CD14-positive monocyte (primary cell): ENCODE measurements around the gene ABCC2. TPM values are rescaled to one million over a fixed set of nuclear protein-coding genes. Genes with fewer than 3 reads are reported as not detected.

Experiments
- DNase-seq, 3 donors: peaks; one replicate each; pipeline ENCODE4 v3.0.0-alpha.2; 2011 to 2022
- H2AFZ ChIP-seq: 2 replicates; pipeline ENCODE4 v1.6.0; 2012; ENCODE audit warnings: mild to moderate bottlenecking, low read depth, low read length, inconsistent platforms; ENCODE audit not compliant: insufficient read depth, poor library complexity, severe bottlenecking
- H3K27ac ChIP-seq, 2 donors: 1 replicate in 1 of 2; 2 replicates in 1 of 2; pipeline ENCODE4 v1.5.1; 2012 to 2013; ENCODE audit warnings: low read length in 2 of 2, control low read depth in 1 of 2, inconsistent platforms in 1 of 2, low read depth in 1 of 2, mild to moderate bottlenecking in 1 of 2
- H3K27me3 ChIP-seq, 2 donors: one replicate each; pipeline versions ENCODE4 v1.6.0 to v1.6.1; 2011 to 2013; ENCODE audit warnings: low read length in 2 of 2; ENCODE audit not compliant: control insufficient read depth in 2 of 2, insufficient read depth in 2 of 2
- H3K36me3 ChIP-seq, 2 donors: replicated peaks in 1 of 2; 1 replicate in 1 of 2; 2 replicates in 1 of 2; pipeline versions ENCODE4 v1.5.1 to v1.6.1; 2012 to 2013; ENCODE audit warnings: low read length in 2 of 2, control low read depth in 1 of 2, inconsistent platforms in 1 of 2, mild to moderate bottlenecking in 1 of 2; ENCODE audit not compliant: insufficient read depth in 2 of 2, control insufficient read depth in 1 of 2
- H3K4me1 ChIP-seq, 2 donors: 1 replicate in 1 of 2; 2 replicates in 1 of 2; pipeline versions ENCODE4 v1.5.1 to v1.6.1; 2012 to 2013; ENCODE audit warnings: low read length in 2 of 2, control low read depth in 1 of 2, inconsistent platforms in 1 of 2, mild to moderate bottlenecking in 1 of 2, moderate library complexity in 1 of 2; ENCODE audit not compliant: insufficient read depth in 2 of 2, control insufficient read depth in 1 of 2
- H3K4me2 ChIP-seq: replicated peaks from 2 replicates; pipeline ENCODE3; 2012; ENCODE audit warnings: low read length, moderate library complexity, mild to moderate bottlenecking; ENCODE audit not compliant: poor library complexity, severe bottlenecking; ENCODE audit errors: extremely low read depth
- H3K4me3 ChIP-seq, 3 experiments: fragments of 200-600 bp in 1 of 3; sonication (generic) in 1 of 3; replicated peaks in 1 of 3; 1 replicate in 2 of 3; 2 replicates in 1 of 3; pipeline ENCODE4 v1.5.1; 2011 to 2013; ENCODE audit warnings: low read length in 3 of 3, mild to moderate bottlenecking in 3 of 3, control low read depth in 2 of 3, low read depth in 2 of 3, inconsistent platforms in 1 of 3, moderate library complexity in 1 of 3
- H3K79me2 ChIP-seq: 2 replicates; pipeline ENCODE4 v1.6.0; 2012; ENCODE audit warnings: mild to moderate bottlenecking, control low read depth, inconsistent platforms, low read length, moderate library complexity; ENCODE audit not compliant: insufficient read depth
- H3K9ac ChIP-seq: 2 replicates; pipeline ENCODE4 v1.6.0; 2017; ENCODE audit warnings: low read length, mild to moderate bottlenecking; ENCODE audit not compliant: insufficient read depth, poor library complexity, severe bottlenecking
- H3K9me3 ChIP-seq, 2 donors: replicated peaks in 1 of 2; 1 replicate in 1 of 2; 2 replicates in 1 of 2; pipeline versions ENCODE4 v1.5.1 to v1.6.1; 2012 to 2013; ENCODE audit warnings: low read length in 2 of 2, control low read depth in 1 of 2; ENCODE audit not compliant: control insufficient read depth in 1 of 2, insufficient read depth in 1 of 2
- H4K20me1 ChIP-seq: 2 replicates; pipeline ENCODE4 v1.6.0; 2012; ENCODE audit warnings: mild to moderate bottlenecking, low read length, control low read depth, moderate library complexity; ENCODE audit not compliant: insufficient read depth
- H3K27ac Mint-ChIP-seq, 7 donors: one replicate each; pipeline ENCODE4 v1.8.0; 2020; ENCODE audit warnings: mild to moderate bottlenecking in 7 of 7, mixed read lengths in 7 of 7, moderate library complexity in 6 of 7, inconsistent platforms in 2 of 7
- H3K27me3 Mint-ChIP-seq, 3 donors: one replicate each; pipeline ENCODE4 v1.8.0; 2021 to 2022; ENCODE audit warnings: low read depth in 3 of 3, mild to moderate bottlenecking in 3 of 3, mixed read lengths in 3 of 3, moderate library complexity in 3 of 3, inconsistent platforms in 1 of 3
- H3K36me3 Mint-ChIP-seq, 2 donors: one replicate each; pipeline ENCODE4 v1.8.0; 2020; ENCODE audit warnings: mixed read lengths in 2 of 2, inconsistent platforms in 1 of 2, mild to moderate bottlenecking in 1 of 2
- H3K4me1 Mint-ChIP-seq: one replicate; pipeline ENCODE4 v1.8.0; 2020; ENCODE audit warnings: mild to moderate bottlenecking, mixed read lengths
- H3K4me3 Mint-ChIP-seq, 2 donors: one replicate each; pipeline ENCODE4 v1.8.0; 2020; ENCODE audit warnings: mild to moderate bottlenecking in 2 of 2, mixed read lengths in 2 of 2, moderate library complexity in 1 of 2
- H3K9me3 Mint-ChIP-seq, 7 donors: one replicate each; pipeline ENCODE4 v1.8.0; 2020 to 2022; ENCODE audit warnings: mixed read lengths in 7 of 7, mild to moderate bottlenecking in 6 of 7, moderate library complexity in 6 of 7, inconsistent platforms in 2 of 7
- CTCF ChIP-seq: fragments of 200-600 bp; IDR thresholded peaks from one replicate; pipeline ENCODE4 v1.8.0; 2022; ENCODE audit warnings: antibody characterized with exemption, mild to moderate bottlenecking
- WGBS: methylation state at CpG from one replicate; pipeline ENCODE4 v1.1.5; 2013; ENCODE audit warnings: missing lambda C conversion rate; ENCODE audit not compliant: insufficient coverage; 5-methylcytosine and 5-hydroxymethylcytosine counted together
- intact Hi-C, 2 donors: fragments of 100-400 bp; cut with micrococcal nuclease; formaldehyde crosslinking; loops; one replicate each; pipeline versions ENCODE4 v1.15.0 to v1.15.1; 2023
- polyA plus RNA-seq, 3 donors: library from polyadenylated mRNA; depleted of rRNA in 1 of 3; unstranded in 2 of 3; stranded (reverse) in 1 of 3; fragments of 300-500 nt in 2 of 3; fragments of >200 nt in 1 of 3; fragmentation: Illumina TruSeq in 2 of 3; gene quantifications; 1 replicate in 2 of 3; 2 replicates in 1 of 3; pipeline ENCODE4 v1.2.3, GENCODE V29; 2012 to 2021

The ABCC2 gene
- polyA plus RNA-seq, 3 donors, result 0.09 to 2.7 (median 0.35) TPM

- peaks cover 0 to 13% (median 7%) of the 10 kb centered on the region in 7 donors for H3K9me3 Mint-ChIP-seq
- no peak for DNase-seq
- no peak for TF ChIP-seq CTCF
- H3K4me1 Mint-ChIP-seq, result peaks cover 2% of the 10 kb centered on the region
- Histone ChIP-seq H3K27ac (no peak overlapping the region), H3K4me3 (no peak overlapping the region), H2AFZ (no peak overlapping the region), H4K20me1 (peaks cover 6% of the 10 kb centered on the region), H3K4me1 (no peaks in the 10 kb centered on the region), H3K9ac (no peak overlapping the region), H3K4me2 (no peak overlapping the region), H3K9me3 (peaks cover 0 to 10% of the 10 kb centered on the region in 2 donors), H3K36me3 (peaks cover 83 to 97% of the 10 kb centered on the region in 2 donors), H3K79me2 (no peaks in the 10 kb centered on the region), H3K27me3 (no peaks in the 10 kb centered on the region)
- H3K27me3 Mint-ChIP-seq, result no peaks in the 10 kb centered on the region
- intact Hi-C loops, result no loop called here
- H3K4me3 Mint-ChIP-seq, result no peak overlapping the region
- no CpG with 5 or more reads among the region's 2 CpGs for WGBS
- H3K27ac Mint-ChIP-seq, result no peak overlapping the region
- peaks cover 77 to 86% of the 10 kb centered on the region in 2 donors for H3K36me3 Mint-ChIP-seq
Measured at GRCh38 chr10:99740260-99740659, 42.2 kb upstream of the ABCC2 start.

GRCh38 chr10:99740933-99741559 lies 41.4 kb upstream of the ABCC2 start:
- peaks cover 0 to 10% of the 10 kb centered on the region in 2 donors for H3K9me3 ChIP-seq
- H3K9ac ChIP-seq, result no peak overlapping the region
- no peak overlapping the region for H3K4me3 ChIP-seq
- H3K27me3 ChIP-seq, result no peaks in the 10 kb centered on the region
- no peak overlapping the region for H3K4me3 Mint-ChIP-seq
- peaks cover 89 to 100% of the 10 kb centered on the region in 2 donors for H3K36me3 ChIP-seq
- H3K27me3 Mint-ChIP-seq, result no peaks in the 10 kb centered on the region
- no peak for DNase-seq
- peaks cover 2% of the 10 kb centered on the region for H3K4me1 Mint-ChIP-seq
- H2AFZ ChIP-seq, result no peak overlapping the region
- H3K36me3 Mint-ChIP-seq, result peaks cover 82 to 92% of the 10 kb centered on the region in 2 donors
- H3K4me1 ChIP-seq, result no peaks in the 10 kb centered on the region
- no peak overlapping the region for H3K27ac Mint-ChIP-seq
- no CpG with 5 or more reads among the region's 3 CpGs for WGBS
- H3K4me2 ChIP-seq, result no peak overlapping the region
- no peaks in the 10 kb centered on the region for H3K79me2 ChIP-seq
- no peak overlapping the region for H3K27ac ChIP-seq
- intact Hi-C loops, result no loop called here
- peaks cover 0 to 13% (median 7%) of the 10 kb centered on the region in 7 donors for H3K9me3 Mint-ChIP-seq
- H4K20me1 ChIP-seq, result peaks cover 6% of the 10 kb centered on the region
- TF ChIP-seq CTCF, result no peak
